Right atrium auricular region (tissue), 2 donors: ENCODE measurements around the gene NAALADL2. TPM values are rescaled to one million over a fixed set of nuclear protein-coding genes. Genes with fewer than 3 reads are reported as not detected.
"Not testable (repeated sequence)": the region's sequence is repeated elsewhere in the genome, so short reads cannot be mapped to it uniquely, and the experiment has no call there.

Experiments
- DNase-seq: peaks from one replicate; pipeline ENCODE4 v3.0.0-alpha.2; 2019; ENCODE audit warnings: low spot score
- H3K27ac ChIP-seq, 2 donors: fragments of 200-600 bp; sonication (generic); 1 replicate in 1 of 2; 2 replicates in 1 of 2; pipeline ENCODE4 v1.5.1; 2016 to 2019
- H3K27me3 ChIP-seq, 2 donors: fragments of 200-600 bp; sonication (generic); one replicate each; pipeline versions ENCODE4 v1.5.1 to v1.6.0; 2017 to 2019
- H3K36me3 ChIP-seq: fragments of 200-600 bp; sonication (generic); one replicate; pipeline ENCODE4 v1.5.1; 2016
- H3K4me1 ChIP-seq, 2 donors: fragments of 200-600 bp; sonication (generic); one replicate each; pipeline versions ENCODE4 v1.5.1 to v1.6.0; 2017 to 2019
- H3K4me3 ChIP-seq, 2 donors: fragments of 200-600 bp; sonication (generic); 1 replicate in 1 of 2; 2 replicates in 1 of 2; pipeline ENCODE4 v1.5.1; 2017 to 2019; ENCODE audit warnings: mild to moderate bottlenecking in 1 of 2, moderate library complexity in 1 of 2
- H3K9me3 ChIP-seq, 2 donors: fragments of 200-600 bp; sonication (generic); one replicate each; pipeline ENCODE4 v1.5.1; 2019
- total RNA-seq, 2 donors: library from RNA; depleted of rRNA; stranded (reverse); fragments of >200 nt; gene quantifications; one replicate each; pipeline ENCODE4 v1.1.0, GENCODE V29; 2016
- TF ChIP-seq, protein P1 (sequence below), 2 donors: fragments of 200-600 bp; sonication (generic); IDR thresholded peaks; one replicate each; pipeline ENCODE4 v1.5.1; 2019; ENCODE audit warnings: antibody characterized with exemption in 2 of 2

NAALADL2 gene
- total RNA-seq, 2 donors from 2014 or later = 2.5 to 3.2 TPM

DNA sequence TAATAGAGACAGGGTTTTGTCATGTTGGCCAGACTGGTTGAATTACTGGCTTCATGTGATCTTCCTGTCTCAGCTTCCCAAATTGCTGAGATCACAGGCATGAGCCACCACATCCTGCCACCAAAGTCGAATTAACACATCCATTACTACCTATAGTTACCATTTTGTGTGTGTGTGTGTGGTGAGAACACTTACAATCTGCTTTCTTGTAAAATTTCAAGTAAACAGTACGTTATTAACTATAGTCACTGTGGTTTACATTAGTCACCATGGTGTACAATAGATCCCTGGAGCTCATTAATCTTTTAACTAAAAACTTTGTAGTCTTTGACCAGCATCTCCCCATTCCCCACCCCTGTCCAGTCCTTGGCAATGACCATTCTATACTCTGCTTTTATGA is 270.0 kb downstream of the NAALADL2 start:
- Histone ChIP-seq H3K27ac (no peak overlapping the region), H3K9me3 (no peaks in the 10 kb centered on the region), H3K27me3 (no peaks in the 10 kb centered on the region), H3K4me1 (no peaks in the 10 kb centered on the region), H3K4me3 (no peak overlapping the region), H3K36me3 (no peaks in the 10 kb centered on the region)
- no peak for DNase-seq
- TF ChIP-seq, protein P1, sequence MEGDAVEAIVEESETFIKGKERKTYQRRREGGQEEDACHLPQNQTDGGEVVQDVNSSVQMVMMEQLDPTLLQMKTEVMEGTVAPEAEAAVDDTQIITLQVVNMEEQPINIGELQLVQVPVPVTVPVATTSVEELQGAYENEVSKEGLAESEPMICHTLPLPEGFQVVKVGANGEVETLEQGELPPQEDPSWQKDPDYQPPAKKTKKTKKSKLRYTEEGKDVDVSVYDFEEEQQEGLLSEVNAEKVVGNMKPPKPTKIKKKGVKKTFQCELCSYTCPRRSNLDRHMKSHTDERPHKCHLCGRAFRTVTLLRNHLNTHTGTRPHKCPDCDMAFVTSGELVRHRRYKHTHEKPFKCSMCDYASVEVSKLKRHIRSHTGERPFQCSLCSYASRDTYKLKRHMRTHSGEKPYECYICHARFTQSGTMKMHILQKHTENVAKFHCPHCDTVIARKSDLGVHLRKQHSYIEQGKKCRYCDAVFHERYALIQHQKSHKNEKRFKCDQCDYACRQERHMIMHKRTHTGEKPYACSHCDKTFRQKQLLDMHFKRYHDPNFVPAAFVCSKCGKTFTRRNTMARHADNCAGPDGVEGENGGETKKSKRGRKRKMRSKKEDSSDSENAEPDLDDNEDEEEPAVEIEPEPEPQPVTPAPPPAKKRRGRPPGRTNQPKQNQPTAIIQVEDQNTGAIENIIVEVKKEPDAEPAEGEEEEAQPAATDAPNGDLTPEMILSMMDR (IDR thresholded peaks at IDR 0.05) = no peak

DNA sequence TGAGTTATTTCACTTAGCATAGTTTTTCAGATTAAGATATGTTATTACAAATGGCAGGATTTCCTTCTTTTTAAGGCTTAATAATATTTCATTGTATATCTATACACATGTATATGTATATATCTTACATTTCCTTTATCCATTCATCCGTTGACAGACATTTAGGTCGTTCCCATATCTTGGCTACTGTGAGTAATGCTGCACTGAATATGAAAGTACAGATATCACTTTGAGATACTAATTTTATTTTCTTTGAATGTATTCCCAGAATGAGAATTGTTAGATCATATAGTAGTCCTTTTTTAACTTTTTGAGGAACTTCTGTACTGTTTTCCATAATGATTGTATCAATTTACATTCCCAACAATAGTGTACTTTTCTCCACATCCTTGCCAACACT is 270.4 kb downstream of the NAALADL2 start:
- H3K36me3 ChIP-seq = no peaks in the 10 kb centered on the region
- no peak for DNase-seq
- no peak overlapping the region for H3K4me3 ChIP-seq
- H3K27me3 ChIP-seq = no peaks in the 10 kb centered on the region
- H3K4me1 ChIP-seq = no peaks in the 10 kb centered on the region
- no peak overlapping the region for H3K27ac ChIP-seq
- TF ChIP-seq, protein P1 (IDR thresholded peaks at IDR 0.05) = no peak
- H3K9me3 ChIP-seq = no peaks in the 10 kb centered on the region

DNA sequence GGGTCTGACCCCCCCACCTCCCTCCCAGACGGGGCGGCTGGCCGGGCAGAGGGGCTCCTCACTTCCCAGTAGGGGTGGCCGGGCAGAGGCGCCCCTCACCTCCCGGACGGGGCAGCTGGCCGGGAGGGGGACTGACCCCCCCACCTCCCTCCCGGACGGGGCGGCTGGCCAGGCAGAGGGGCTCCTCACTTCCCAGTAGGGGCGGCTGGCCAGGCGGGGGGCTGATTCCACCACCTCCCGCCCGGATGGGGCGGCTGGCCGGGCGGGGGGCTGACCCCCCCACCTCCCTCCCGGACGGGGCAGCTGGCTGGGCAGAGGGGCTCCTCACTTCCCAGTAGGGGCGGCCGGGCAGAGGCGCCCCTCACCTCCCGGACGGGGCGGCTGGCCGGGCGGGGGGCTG is 272.7 kb downstream of the NAALADL2 start:
- DNase-seq, H3K9me3 ChIP-seq, H3K4me3 ChIP-seq: not testable (repeated sequence)

DNA sequence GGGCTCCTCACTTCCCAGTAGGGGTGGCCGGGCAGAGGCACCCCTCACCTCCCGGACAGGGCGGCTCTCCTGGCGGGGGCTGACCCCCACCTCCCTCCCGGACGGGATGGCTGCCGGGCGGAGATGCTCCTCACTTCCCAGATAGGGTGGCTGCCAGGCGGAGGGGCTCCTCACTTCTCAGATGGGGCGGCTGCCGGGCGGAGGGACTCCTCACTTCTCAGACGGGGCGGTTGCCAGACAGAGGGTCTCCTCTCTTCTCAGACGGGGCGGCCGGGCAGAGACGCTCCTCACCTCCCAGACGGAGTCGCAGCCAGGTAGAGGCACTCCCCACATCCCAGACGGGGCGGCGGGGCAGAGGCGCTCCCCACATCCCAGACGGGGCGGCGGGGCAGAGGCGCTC is 273.6 kb downstream of the NAALADL2 start:
- not testable (repeated sequence) for H3K4me1 ChIP-seq, DNase-seq, H3K27me3 ChIP-seq, H3K36me3 ChIP-seq, H3K27ac ChIP-seq, H3K4me3 ChIP-seq, H3K9me3 ChIP-seq

More for the DNA sequence above, 272.7 kb downstream of the NAALADL2 start:
- not testable (repeated sequence) for H3K27ac ChIP-seq, H3K4me1 ChIP-seq, H3K27me3 ChIP-seq, H3K36me3 ChIP-seq

DNA sequence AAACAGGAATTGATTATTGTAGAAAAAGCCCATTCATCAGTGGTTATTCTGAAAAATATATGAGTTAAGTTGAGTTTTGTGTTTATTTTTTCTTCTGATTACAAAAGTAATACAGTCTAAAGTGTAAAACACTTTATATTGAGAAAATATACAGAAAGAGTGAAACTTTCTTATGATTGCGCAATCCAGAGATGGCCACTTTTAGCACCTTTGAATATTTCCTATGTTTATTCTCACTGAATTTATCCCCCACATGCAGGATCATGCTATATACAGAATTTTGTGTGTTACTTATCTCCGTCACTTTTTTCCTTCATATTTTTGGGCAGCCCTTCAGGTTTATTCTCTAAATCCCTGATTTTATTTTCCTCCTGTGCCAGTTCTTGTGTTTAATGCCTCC is 285.2 kb downstream of the NAALADL2 start:
- TF ChIP-seq, protein P1 (IDR thresholded peaks at IDR 0.05) = no peak
- H3K36me3 ChIP-seq = no peaks in the 10 kb centered on the region
- no peaks in the 10 kb centered on the region for H3K27me3 ChIP-seq
- no peak overlapping the region for H3K4me3 ChIP-seq
- DNase-seq = no peak
- H3K4me1 ChIP-seq = no peaks in the 10 kb centered on the region
- no peak overlapping the region for H3K27ac ChIP-seq
- H3K9me3 ChIP-seq = no peaks in the 10 kb centered on the region

DNA sequence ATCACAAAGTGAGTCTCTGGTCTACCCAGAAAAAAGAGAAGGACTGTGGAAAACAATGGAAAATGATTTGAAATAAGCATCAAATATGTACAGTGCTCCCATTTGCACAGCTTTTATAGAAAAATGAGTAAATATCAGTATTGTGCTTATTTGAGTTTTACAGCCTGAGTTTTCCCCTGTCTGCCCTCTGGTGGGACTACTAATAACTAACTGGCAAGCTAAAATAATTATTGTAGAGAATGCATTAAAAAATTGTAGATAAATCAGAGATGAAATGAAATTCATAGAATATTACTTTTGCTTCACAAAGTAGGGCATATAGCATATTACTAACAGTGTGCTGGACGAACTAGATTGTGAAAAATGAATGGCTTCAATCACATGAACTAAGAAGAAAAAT is 287.1 kb downstream of the NAALADL2 start:
- Histone ChIP-seq H3K9me3 (no peaks in the 10 kb centered on the region), H3K4me1 (no peaks in the 10 kb centered on the region), H3K36me3 (no peaks in the 10 kb centered on the region), H3K27me3 (no peaks in the 10 kb centered on the region), H3K4me3 (no peak overlapping the region), H3K27ac (no peak overlapping the region)
- no peak for DNase-seq
- TF ChIP-seq, protein P1 (IDR thresholded peaks at IDR 0.05) = no peak

DNA sequence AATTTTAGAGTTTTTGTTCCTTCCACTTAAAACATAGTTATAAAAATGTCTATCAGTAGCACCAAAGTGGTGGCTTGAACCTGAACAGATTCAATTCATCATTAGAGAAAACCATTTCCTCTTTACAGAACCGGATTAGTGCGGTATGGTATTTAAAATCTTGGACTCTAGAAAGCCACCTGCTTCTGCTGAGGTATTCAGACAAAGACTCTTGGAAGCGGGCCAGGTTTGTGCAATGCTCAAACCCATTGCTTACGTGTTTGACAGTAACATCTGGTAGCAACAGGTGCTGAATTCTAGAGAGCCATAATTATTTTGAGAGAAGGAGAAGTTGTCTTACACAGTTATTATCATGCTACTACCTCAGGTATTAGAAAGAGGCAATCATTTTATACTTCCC is 290.5 kb downstream of the NAALADL2 start:
- H3K27ac ChIP-seq = no peak overlapping the region
- no peaks in the 10 kb centered on the region for H3K9me3 ChIP-seq
- no peaks in the 10 kb centered on the region for H3K4me1 ChIP-seq
- H3K27me3 ChIP-seq = no peaks in the 10 kb centered on the region
- H3K36me3 ChIP-seq = no peaks in the 10 kb centered on the region
- TF ChIP-seq, protein P1 (IDR thresholded peaks at IDR 0.05) = no peak
- no peak overlapping the region for H3K4me3 ChIP-seq
- DNase-seq = no peak
